GM12878 (cell line): ENCODE measurements around the gene ESR2. TPM values are rescaled to one million over a fixed set of nuclear protein-coding genes. Genes with fewer than 3 reads are reported as not detected.

Experiments
- ATAC-seq: fragments of 200-7000 bp; cut with Tn5 transposase; 3 replicates; pipeline ENCODE4 v1.9.1; 2020; ENCODE audit warnings: mild to moderate bottlenecking, moderate library complexity
- BruUV-seq: library from RNA; stranded (reverse); fragments of 400-500 nt; replicated peaks from 2 replicates; lab custom pipeline; 2021; lab: Mats Ljungman, UMichigan
- CTCF ChIA-PET: fragments of 300-600 bp; sonication (Branson Sonifier 250); formaldehyde crosslinking; extraction: SDS; loops from one replicate; lab custom pipeline; 2021; ENCODE audit warnings: inconsistent platforms; lab: Yijun Ruan, JAX
- POLR2A ChIA-PET: fragments of 350-600 bp; formaldehyde crosslinking; extraction: SDS; loops from one replicate; lab custom pipeline; 2021; ENCODE audit warnings: inconsistent platforms; lab: Charles Lee
- RAD21 ChIA-PET: fragments of 300-600 bp; sonication (Branson Sonifier 250); formaldehyde crosslinking; loops from one replicate; lab custom pipeline; 2023; ENCODE audit warnings: antibody characterized with exemption; ENCODE audit not compliant: unreplicated experiment; lab: Charles Lee
- SMC1A ChIA-PET: fragments of 300-600 bp; sonication (Branson Sonifier 250); formaldehyde crosslinking; loops from one replicate; lab custom pipeline; 2023; ENCODE audit not compliant: unreplicated experiment, uncharacterized antibody; lab: Charles Lee
- DNase-seq: peaks from one replicate; pipeline ENCODE4 v3.0.0-alpha.2; 2011; ENCODE audit warnings: low read depth, low spot score
- FAIRE-seq: peaks from 3 replicates; lab custom pipeline; 2011; peaks lifted over from hg19 to GRCh38; lab: Jason Lieb, UNC
- H2AFZ ChIP-seq: 2 replicates; pipeline ENCODE4 v1.6.0; 2011; ENCODE audit warnings: low read depth, low read length, control low read depth; ENCODE audit not compliant: control insufficient read depth
- H3K27ac ChIP-seq: 2 replicates; pipeline ENCODE4 v1.5.1; 2011; ENCODE audit warnings: control low read depth; ENCODE audit not compliant: control insufficient read depth, insufficient read depth
- H3K27me3 ChIP-seq, 2 experiments: replicated peaks in 1 of 2; 2 replicates each; pipeline versions ENCODE4 v1.6.0 to v1.6.1; 2011; ENCODE audit warnings: low read length in 1 of 2; ENCODE audit not compliant: control insufficient read depth in 2 of 2, insufficient read depth in 2 of 2
- H3K36me3 ChIP-seq, 2 experiments: 2 replicates each; pipeline ENCODE4 v1.5.1; 2011; ENCODE audit warnings: low read length in 1 of 2; ENCODE audit not compliant: control insufficient read depth in 2 of 2, insufficient read depth in 2 of 2
- H3K4me1 ChIP-seq: 2 replicates; pipeline ENCODE4 v1.6.1; 2011; ENCODE audit warnings: mild to moderate bottlenecking, low read length, moderate library complexity, mixed read lengths; ENCODE audit not compliant: control insufficient read depth, insufficient read depth
- H3K4me2 ChIP-seq: 2 replicates; pipeline ENCODE4 v1.6.0; 2011; ENCODE audit warnings: control low read depth; ENCODE audit not compliant: control insufficient read depth, insufficient read depth
- H3K4me3 ChIP-seq: fragments of 200-600 bp; sonication (generic); 2 replicates; pipeline ENCODE4 v1.5.1; 2016
- H3K79me2 ChIP-seq: 2 replicates; pipeline ENCODE4 v1.6.0; 2011; ENCODE audit warnings: low read length; ENCODE audit not compliant: control insufficient read depth, insufficient read depth
- H3K9ac ChIP-seq: 2 replicates; pipeline ENCODE4 v1.8.0; 2011; ENCODE audit warnings: low read length, control low read depth, mixed read lengths; ENCODE audit not compliant: control insufficient read depth, insufficient read depth
- H3K9me3 ChIP-seq: replicated peaks from 3 replicates; pipeline ENCODE4 v1.5.1; 2011; ENCODE audit warnings: mild to moderate bottlenecking, low read length; ENCODE audit not compliant: control insufficient read depth, insufficient read depth
- H4K20me1 ChIP-seq: 2 replicates; pipeline ENCODE4 v1.6.0; 2011; ENCODE audit not compliant: control insufficient read depth, insufficient read depth
- BMI1 ChIP-seq: fragments of 450-650 bp; IDR thresholded peaks from 2 replicates; pipeline ENCODE4 v1.6.1; 2016; ENCODE audit warnings: mild to moderate bottlenecking, moderate library complexity, borderline replicate concordance
- HDAC6 ChIP-seq: fragments of 200-600 bp; sonication (generic); IDR thresholded peaks from one replicate; pipeline ENCODE4 v1.8.0; 2017; ENCODE audit warnings: antibody characterized with exemption; ENCODE audit not compliant: unreplicated experiment
- HDGF ChIP-seq: fragments of 450-650 bp; IDR thresholded peaks from 2 replicates; pipeline ENCODE4 v1.6.1; 2016; ENCODE audit warnings: antibody characterized with exemption
- JUND ChIP-seq: IDR thresholded peaks from 2 replicates; pipeline ENCODE4 v1.6.1; 2012; ENCODE audit warnings: low read depth, mild to moderate bottlenecking, low read length, improper control_type of control experiment, moderate library complexity
- KLF5 ChIP-seq: fragments of 450-650 bp; IDR thresholded peaks from 2 replicates; pipeline ENCODE4 v1.6.1; 2014; ENCODE audit warnings: mild to moderate bottlenecking; ENCODE audit not compliant: partially characterized antibody
- LARP7 ChIP-seq: fragments of 450-650 bp; IDR thresholded peaks from 2 replicates; pipeline ENCODE4 v1.6.1; 2017; ENCODE audit warnings: mild to moderate bottlenecking
- MEF2B ChIP-seq: fragments of 450-650 bp; IDR thresholded peaks from 2 replicates; pipeline ENCODE4 v1.6.1; 2018; ENCODE audit warnings: mild to moderate bottlenecking, moderate library complexity; ENCODE audit not compliant: partially characterized antibody, poor library complexity, severe bottlenecking
- RELB ChIP-seq: fragments of 450-650 bp; IDR thresholded peaks from 2 replicates; pipeline ENCODE4 v1.6.1; 2017; ENCODE audit warnings: low read depth, mild to moderate bottlenecking, moderate library complexity
- ZBTB4 ChIP-seq: fragments of 450-650 bp; formaldehyde crosslinking; IDR thresholded peaks from 2 replicates; pipeline ENCODE4 v1.4.0; 2022; ENCODE audit warnings: mild to moderate bottlenecking, moderate library complexity
- ZNF384 ChIP-seq: IDR thresholded peaks from 2 replicates; pipeline ENCODE4 v1.6.1; 2012; ENCODE audit warnings: low read depth, mild to moderate bottlenecking, low read length, improper control_type of control experiment, borderline replicate concordance
- WGBS: methylation state at CpG from one replicate; pipeline ENCODE4 v1.1.6; 2016; ENCODE audit warnings: low lambda C conversion rate; ENCODE audit not compliant: insufficient replicate concordance, insufficient coverage; ENCODE audit errors: missing lambda C conversion rate; 5-methylcytosine and 5-hydroxymethylcytosine counted together
- in situ Hi-C: fragments of 300-500 bp; cut with MboI; formaldehyde crosslinking; loops from 9 replicates; pipeline ENCODE4 v1.14.3; 2018; ENCODE audit warnings: mixed read lengths
- intact Hi-C: fragments of 100-400 bp; cut with micrococcal nuclease; formaldehyde crosslinking; loops from one replicate; pipeline ENCODE4 v1.14.2; 2022; ENCODE audit not compliant: unreplicated experiment
- polyA plus RNA-seq, 11 experiments: library from polyadenylated mRNA; depleted of rRNA in 4 of 11; unstranded in 6 of 11; stranded (reverse) in 5 of 11; fragments of >200 nt; fragmentation: Nextera tagmentation in 4 of 11; fragmentation: Illumina TruSeq in 1 of 11; extraction: Ambion mirVana in 4 of 11; extraction: Trizol in 1 of 11; gene quantifications; 1 replicate in 1 of 11; 2 replicates in 10 of 11; pipeline versions ENCODE4 v1.2.1 to v1.2.3, GENCODE V29; 2011 to 2016; ENCODE audit warnings: inconsistent platforms in 2 of 11, missing spikeins in 2 of 11, low read depth in 1 of 11
- total RNA-seq, 4 experiments: library from RNA; depleted of rRNA in 3 of 4; stranded (reverse); fragments of >200 nt in 3 of 4; fragmentation: Illumina TruSeq in 1 of 4; extraction: Trizol in 1 of 4; gene quantifications; 2 replicates each; pipeline versions ENCODE4 v1.2.1 to v1.2.3, GENCODE V29; 2013 to 2021
- TF ChIP-seq, protein P1 (sequence below): fragments of 450-650 bp; IDR thresholded peaks from 2 replicates; pipeline ENCODE4 v1.6.1; 2017; ENCODE audit warnings: borderline replicate concordance

ESR2 gene
- total and polyA plus RNA-seq, 10 of the 15 experiments (the other 5 are each of a cell fraction or from before 2014, with no cell fraction given) = 0.29 to 2.6 (median 0.81) TPM

DNA sequence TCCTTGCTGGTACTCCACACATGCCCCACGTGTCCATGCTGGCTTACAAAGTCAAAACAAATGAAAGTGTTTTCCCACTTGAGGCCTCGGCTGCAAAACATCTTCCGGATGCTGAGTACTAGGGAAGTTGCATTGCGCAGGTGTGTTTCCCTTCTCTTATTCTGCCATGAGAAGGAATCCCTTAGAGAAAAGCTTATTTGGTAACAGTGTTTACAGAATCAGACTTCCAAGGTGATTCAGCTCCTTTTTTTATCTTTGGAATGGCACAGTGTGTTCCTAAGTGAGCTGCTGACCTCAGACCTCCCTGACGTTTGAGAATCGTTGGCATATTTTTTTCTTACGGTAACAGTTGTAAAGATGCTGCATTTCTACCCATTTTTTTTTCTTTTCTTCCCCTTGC, 211.3 kb downstream of the ESR2 start (continued):
- TF ChIP-seq, protein P1, sequence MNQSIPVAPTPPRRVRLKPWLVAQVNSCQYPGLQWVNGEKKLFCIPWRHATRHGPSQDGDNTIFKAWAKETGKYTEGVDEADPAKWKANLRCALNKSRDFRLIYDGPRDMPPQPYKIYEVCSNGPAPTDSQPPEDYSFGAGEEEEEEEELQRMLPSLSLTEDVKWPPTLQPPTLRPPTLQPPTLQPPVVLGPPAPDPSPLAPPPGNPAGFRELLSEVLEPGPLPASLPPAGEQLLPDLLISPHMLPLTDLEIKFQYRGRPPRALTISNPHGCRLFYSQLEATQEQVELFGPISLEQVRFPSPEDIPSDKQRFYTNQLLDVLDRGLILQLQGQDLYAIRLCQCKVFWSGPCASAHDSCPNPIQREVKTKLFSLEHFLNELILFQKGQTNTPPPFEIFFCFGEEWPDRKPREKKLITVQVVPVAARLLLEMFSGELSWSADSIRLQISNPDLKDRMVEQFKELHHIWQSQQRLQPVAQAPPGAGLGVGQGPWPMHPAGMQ = no peak
- TF ChIP-seq KLF5 = no peak
- no peak for TF ChIP-seq MEF2B
- TF ChIP-seq HDGF = no peak

DNA sequence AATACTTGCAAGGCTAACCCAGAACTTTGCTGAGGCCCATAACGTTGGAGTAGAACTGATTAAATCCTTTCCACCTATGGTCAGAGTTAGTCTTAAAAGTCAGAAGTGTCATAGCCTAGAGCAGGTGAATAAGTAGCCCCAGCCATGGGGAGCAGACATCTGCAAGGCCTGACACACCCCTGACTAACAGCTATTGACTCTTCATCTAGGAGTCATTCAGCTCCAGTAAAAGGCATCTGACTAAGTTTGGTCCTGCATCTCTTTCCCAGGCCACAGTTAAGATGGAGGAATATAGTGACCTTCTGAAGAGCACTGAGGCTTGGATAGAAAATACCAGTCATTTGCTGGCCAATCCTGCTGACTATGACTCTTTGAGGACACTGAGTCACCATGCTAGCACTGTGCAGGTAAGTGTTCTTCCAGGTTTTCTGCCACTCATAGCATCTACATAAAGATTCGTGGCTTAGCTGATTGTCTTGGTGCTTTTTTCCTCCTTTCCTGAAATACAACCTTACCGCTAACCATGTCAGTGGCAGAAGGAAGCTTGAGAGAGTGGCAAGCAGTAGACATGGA, 212.9 kb downstream of the ESR2 start:
- H3K4me1 ChIP-seq = no peaks in the 10 kb centered on the region
- no peaks in the 10 kb centered on the region for H3K9me3 ChIP-seq
- in situ Hi-C loops = no loop called here
- H3K9ac ChIP-seq = no peak overlapping the region
- H4K20me1 ChIP-seq = no peaks in the 10 kb centered on the region
- FAIRE-seq = no peak
- no peak overlapping the region for H3K27ac ChIP-seq
- no peak overlapping the region for H2AFZ ChIP-seq
- no peaks in the 10 kb centered on the region for H3K79me2 ChIP-seq
- RAD21 ChIA-PET = no interaction called here
- no TSS peak for BruUV-seq
- no peak for ATAC-seq
- CTCF ChIA-PET = interaction anchor here (1.6 kb wide), 1 partner anchor 223 kb away, joined by 3 read pairs; no protein-coding TSS in a partner anchor
- POLR2A ChIA-PET = no interaction called here
- WGBS = 79% methylated on average over 3 of the region's 3 CpGs
- no peak overlapping the region for H3K4me2 ChIP-seq
- intact Hi-C loops = no loop called here
- TF ChIP-seq HDAC6 (no peak), ZBTB4 (CRISPR knock-in tag) (no peak), RELB (no peak), ZNF384 (no peak), LARP7 (no peak), BMI1 (no peak), JUND (no peak)
- SMC1A ChIA-PET = no interaction called here
- no peak overlapping the region for H3K4me3 ChIP-seq
- H3K36me3 ChIP-seq = peaks cover 4 to 9% of the 10 kb centered on the region in 2 experiments; a peak in 3 of 4 replicates
- H3K27me3 ChIP-seq = no peaks in the 10 kb centered on the region
- no peak for DNase-seq
